GM12874 (cell line): Measurements from ENCODE around the gene SUPT3H.

Source experiments
- CTCF ChIP-seq: IDR thresholded peaks from 2 replicates; pipeline ENCODE4 v1.5.1; 2011; ENCODE audit warnings: low read depth, mild to moderate bottlenecking, control low read depth, low read length, moderate library complexity; ENCODE audit not compliant: insufficient read depth

The SUPT3H gene

DNA sequence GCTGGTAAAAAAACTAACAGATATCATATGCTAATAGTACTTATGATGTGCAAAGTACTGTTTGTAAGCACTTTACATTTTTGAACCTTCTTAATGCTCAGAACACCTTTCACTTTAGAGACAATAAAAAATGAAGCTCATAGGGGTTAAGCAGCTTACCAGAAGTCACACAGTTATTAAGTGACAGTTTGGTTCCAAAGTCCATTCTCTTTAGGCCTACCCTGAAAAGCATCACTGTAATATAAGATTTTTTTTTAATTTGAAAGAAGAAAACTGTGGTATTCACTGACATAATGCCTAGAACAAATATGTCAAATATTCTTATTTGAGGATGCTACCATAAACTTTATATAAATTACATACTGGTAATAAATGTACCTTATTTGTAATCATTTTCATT lies 177.2 kb downstream of the SUPT3H start:
- TF ChIP-seq CTCF: no peak

DNA sequence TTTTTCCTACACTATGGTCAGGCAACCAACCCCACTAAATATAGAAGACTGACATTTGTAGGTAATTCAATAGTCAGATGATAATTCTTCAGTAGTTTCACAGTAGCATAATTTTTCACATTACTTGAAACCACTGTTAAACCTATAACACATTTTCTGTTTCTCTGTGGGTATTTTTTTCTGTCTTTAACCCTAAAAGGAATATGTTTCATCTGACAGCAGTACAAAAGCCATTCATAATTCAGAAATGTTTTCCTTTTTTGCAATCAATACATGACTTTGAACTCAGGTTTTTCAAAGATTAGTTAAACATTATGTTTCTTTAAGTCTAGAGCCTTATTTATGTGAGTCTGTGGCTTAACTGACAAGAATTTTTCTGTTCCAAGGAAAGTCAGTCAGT lies 178.2 kb downstream of the SUPT3H start:
- TF ChIP-seq CTCF: no peak

GRCh38 chr6:45196121-45196520 lies 181.6 kb downstream of the SUPT3H start:
- no peak for TF ChIP-seq CTCF

DNA sequence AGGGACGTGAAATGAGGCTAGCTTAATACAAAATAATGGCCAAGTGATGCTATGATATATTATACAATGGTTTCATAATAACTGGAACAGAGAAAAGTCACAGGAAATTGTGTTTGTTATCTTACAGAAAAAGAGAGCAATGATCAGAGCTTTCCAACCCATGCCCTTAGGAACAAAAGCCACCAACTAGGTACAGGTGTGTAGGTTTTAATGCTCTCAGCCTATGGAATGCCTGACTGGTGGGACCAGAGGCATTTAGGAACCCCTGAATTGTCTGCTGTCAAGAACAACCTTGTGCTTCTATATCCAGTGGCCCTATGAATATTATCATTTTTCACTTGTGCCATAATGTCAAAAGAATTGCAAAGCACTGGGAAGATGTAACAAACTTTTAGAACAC lies 182.6 kb downstream of the SUPT3H start:
- no peak for TF ChIP-seq CTCF

DNA sequence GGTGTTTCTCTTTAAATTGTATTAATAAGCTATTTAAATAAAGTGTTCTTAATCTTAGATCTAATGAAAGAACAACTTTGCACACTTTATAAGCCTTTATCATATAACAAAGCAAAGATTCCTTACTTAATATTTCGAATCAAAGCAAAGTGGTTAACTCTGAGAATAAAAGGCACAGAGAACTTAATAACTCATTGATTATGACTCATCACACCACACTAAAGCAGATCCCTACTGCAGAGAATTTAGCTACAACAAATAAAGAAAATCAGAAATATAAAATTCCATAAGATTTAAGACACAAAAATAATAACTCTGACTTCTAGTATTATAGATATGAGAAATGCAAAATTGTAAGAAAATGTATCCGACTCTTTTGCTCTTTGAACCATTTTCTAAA lies 185.2 kb downstream of the SUPT3H start:
- no peak for TF ChIP-seq CTCF

GRCh38 chr6:45191414-45191813 lies 186.3 kb downstream of the SUPT3H start:
- TF ChIP-seq CTCF: no peak

DNA sequence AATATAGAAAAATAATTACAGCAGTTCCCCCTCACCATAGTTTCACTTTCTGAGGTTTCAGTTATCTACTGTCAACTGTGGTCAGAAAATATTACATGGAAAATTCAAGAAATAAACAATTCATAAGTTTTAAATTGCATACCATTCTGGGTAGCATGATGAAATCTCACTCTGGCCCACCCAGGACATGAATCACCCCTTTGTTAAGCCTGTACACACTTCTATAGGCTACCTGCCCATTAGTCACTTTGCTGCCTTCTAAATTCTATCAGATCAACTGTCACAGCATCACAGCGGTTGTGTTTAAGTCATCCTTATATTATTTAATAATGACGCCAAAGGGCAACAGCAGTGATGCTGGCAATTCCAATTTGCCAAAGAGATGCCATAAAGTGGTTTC lies 189.9 kb downstream of the SUPT3H start:
- TF ChIP-seq CTCF: no peak
